Dedifferentiated amniotic fluid mesenchymal stem cell (primary cell): ENCODE data around the gene ADAM8.
"Not testable (repeated sequence)": the region's sequence is repeated elsewhere in the genome, so short reads cannot be mapped to it uniquely, and the experiment has no call there.

Experiments used
- DNase-seq: peaks from one replicate; pipeline ENCODE4 v3.0.0-alpha.2; 2016; ENCODE audit errors: extremely low spot score

ADAM8 gene

DNA sequence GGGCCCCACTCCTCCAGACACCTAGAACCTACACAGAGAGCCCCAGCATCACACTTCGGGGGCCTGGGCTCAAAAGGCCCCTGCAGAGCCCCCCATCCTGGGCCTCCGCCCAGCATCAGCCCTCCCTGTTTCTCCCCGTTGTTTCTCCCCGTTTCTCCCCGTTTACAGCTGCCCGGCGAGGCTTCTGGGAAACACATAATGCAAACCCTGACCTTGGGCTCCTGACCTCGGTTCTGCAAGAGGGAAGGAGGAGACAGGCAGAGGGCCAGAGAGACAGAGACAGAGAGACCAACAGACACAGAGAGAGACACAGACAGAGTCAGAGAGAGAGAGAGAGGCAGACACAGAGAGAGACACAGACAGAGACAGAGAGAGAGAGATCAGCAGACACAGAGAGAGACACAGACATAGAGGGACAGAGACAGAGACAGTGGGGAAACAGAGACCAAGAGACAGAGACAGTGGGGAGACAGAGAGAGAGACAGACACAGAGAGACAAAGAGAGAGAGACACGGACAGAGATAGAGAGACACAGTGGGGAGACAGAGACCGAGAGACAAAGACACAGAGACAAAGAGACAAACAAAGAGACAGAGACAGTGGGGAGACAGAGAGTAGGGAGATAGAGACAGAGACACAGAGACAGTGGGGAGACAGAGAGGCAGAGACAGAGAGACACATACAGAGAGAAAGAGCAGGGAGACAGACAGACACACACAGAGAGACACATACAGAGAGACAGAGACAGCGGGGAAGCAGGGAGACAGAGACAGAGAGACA is 26.5 kb downstream of the ADAM8 start:
- no peak for DNase-seq

GRCh38 chr10:133249094-133249780 is 27.4 kb downstream of the ADAM8 start:
- no peak for DNase-seq

- DNase-seq: no peak
Observed at GRCh38 chr10:133248334-133248715, 28.3 kb downstream of the ADAM8 start.

- no peak for DNase-seq
Observed at GRCh38 chr10:133247681-133248333, 28.9 kb downstream of the ADAM8 start.

DNA sequence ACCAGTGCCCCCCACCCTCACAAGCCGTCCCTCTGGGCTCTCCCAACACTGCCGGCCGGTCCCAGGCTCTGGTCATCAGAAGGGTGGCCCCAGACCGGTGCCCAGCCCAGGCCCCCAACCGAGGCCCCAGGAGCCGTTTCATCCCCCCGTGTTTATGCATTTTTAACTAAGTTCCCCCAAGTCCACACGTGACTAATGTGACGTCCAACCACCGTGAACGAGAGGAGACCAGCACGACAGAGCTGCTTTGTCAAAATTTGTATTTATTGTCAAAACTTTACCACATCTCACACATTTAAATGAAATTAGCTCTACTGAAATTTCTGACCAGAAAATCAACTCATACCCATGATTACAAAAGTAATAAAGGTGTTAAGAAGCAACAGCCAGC is 30.4 kb downstream of the ADAM8 start:
- DNase-seq: no peak

- DNase-seq: no peak
Observed at GRCh38 chr10:133245439-133246235, 31.0 kb downstream of the ADAM8 start.

DNA sequence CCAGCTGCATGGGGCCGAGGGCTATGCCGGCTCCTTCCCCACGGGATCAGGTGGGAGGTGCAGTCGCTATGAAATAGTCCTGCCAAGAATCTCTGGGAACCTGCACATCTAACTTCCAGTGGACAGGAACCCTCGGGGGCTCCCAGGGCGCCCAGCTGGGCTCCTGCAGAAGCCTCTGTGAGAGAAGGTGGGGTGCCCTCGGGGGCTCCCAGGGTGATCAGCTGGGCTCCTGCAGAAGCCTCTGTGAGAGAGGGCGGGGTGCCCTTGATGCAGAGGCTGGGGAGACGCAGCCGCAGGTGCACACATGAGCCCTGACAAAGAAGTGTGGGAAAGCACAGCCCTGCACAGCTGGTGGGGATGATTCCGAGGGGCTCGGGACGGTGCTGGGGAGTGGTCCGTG is 33.1 kb downstream of the ADAM8 start:
- no peak for DNase-seq

DNA sequence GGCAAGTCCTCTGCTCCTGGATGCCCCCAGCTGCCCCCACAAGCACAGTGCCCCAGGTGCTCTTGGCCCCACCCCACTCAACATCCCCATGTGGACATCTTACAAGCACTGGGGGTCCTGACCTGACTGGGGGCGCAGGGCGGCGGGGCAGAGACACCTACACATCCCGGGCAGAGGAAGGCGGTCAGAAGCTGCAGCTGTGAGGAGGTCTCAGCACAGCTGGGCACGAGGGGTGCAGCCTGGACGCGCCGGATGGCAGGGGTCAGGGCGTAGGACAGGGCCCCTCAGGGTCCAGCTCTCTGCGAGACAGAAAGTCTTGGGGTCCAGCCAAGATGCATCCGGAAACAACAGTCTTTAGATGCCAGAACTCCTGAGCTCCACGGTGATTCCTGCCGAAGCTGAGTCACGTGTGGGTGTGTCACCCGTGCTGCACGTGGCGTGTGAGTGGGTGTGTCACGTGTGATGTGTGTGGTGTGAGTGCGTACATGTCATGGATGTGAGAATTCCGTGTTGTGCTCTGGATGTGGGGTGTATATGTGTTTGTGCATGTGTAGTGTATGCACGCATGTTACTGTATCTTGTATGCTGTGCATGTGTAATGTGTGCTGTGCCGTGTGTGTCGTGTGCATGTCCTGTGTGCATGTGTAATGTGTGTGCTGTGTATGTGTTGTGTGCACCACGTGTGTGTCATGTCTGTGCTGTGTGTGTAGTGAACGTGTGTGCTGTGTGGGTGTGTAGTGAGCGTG is 33.9 kb downstream of the ADAM8 start:
- DNase-seq: no peak

DNA sequence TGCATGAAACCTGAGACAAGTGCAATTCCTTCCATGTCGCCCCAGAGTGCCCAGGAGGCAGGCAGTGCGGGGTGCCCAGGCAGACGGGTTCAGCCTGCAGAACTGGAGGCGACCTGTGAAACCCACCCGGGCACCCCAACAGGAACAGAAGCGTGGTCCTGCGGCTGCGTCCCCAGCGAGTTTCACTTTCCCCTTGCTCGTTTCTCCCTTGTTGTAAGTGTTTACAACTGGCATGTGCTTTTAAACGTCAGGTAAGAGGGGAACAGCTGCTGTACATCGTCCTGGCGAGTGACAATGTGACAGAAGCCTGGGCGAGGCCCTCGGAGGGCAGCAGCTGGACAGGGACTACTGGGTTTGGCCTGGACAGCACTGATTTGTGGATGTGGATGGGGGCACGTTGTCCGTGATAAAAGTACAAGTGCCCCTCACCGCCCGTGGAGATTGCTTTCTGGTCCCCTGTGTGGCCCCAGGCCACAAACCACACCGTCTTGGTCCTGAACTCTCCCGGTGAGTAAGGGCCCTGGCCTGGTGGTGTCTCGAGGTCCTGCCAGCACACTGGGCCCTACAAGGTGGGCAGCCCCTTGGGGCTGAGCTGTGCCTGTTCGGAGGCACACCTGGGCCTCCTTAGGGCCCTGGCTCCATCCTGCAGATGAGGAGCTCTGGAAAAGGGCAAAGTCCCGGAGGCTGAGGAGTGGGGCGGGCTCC is 35.0 kb downstream of the ADAM8 start:
- no peak for DNase-seq

GRCh38 chr10:133239990-133240389 is 36.7 kb downstream of the ADAM8 start:
- DNase-seq: no peak

GRCh38 chr10:133238466-133238804 is 38.2 kb downstream of the ADAM8 start:
- no peak for DNase-seq

GRCh38 chr10:133237588-133238465 is 38.8 kb downstream of the ADAM8 start, which contains the start of gene VENTX:
TSS of gene VENTX (plus strand) at chr10:133237855. CDS start at chr10:133237915, 60 bp downstream.
- DNase-seq: no peak

- DNase-seq: no peak
Observed at GRCh38 chr10:133237241-133237587, 39.5 kb downstream of the ADAM8 start.

GRCh38 chr10:133236401-133237240 is 40.0 kb downstream of the ADAM8 start:
- no peak for DNase-seq

- no peak for DNase-seq
Observed at GRCh38 chr10:133235932-133236331, 40.7 kb downstream of the ADAM8 start.

DNA sequence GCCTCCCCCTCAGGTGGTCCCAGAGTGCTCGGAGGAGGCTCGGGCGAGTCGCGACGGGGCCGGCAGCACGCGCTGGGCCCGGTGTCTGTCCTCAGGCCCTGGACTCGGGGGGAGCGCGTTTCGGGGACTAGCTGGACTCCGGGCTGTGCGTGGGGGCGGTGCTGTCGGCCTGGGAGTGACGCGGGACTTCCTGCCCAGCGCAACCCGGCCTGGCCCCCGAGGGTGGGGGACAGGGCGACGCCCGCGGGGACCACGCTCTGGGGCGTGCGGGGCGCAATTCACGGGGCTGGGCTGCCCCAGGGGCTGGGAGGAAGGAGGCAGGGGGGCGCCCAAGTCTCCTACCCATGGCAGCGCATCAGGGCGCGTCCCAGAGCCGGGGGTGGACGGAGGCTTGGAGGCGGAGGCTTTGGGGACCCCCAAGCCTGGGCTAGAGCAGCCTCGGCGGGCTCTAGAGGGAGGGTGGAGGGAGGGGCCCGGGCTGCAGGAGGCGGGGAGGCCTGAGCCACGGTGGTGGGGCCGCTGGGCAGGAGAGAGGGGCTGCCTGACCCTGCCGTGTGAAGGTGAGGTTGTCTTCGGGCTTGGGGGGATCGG is 41.3 kb downstream of the ADAM8 start:
- DNase-seq: no peak

DNA sequence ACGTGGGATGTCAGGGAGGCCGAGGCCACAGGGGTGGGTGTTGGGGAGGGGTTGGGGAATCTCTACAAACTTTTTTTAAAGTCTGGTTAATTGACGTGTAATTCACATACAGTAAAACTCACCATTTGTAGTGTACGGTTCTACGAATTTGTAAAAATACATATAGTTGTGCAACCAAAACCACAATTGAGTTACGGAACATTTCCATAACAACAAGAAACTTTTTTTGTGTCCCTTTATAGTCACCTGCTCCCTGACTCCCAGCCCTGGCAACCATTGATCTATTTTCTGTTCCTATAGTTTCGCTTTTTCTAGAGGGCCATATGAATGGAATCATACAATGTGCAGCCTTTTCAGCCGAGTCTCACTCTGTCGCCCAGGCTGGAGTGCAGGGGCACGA is 41.9 kb downstream of the ADAM8 start:
- not testable (repeated sequence) for DNase-seq

GRCh38 chr10:133231946-133232574 is 44.6 kb downstream of the ADAM8 start:
- DNase-seq: no peak
